ENCODE data around the gene SEMA3G.

The SEMA3G gene

DNA sequence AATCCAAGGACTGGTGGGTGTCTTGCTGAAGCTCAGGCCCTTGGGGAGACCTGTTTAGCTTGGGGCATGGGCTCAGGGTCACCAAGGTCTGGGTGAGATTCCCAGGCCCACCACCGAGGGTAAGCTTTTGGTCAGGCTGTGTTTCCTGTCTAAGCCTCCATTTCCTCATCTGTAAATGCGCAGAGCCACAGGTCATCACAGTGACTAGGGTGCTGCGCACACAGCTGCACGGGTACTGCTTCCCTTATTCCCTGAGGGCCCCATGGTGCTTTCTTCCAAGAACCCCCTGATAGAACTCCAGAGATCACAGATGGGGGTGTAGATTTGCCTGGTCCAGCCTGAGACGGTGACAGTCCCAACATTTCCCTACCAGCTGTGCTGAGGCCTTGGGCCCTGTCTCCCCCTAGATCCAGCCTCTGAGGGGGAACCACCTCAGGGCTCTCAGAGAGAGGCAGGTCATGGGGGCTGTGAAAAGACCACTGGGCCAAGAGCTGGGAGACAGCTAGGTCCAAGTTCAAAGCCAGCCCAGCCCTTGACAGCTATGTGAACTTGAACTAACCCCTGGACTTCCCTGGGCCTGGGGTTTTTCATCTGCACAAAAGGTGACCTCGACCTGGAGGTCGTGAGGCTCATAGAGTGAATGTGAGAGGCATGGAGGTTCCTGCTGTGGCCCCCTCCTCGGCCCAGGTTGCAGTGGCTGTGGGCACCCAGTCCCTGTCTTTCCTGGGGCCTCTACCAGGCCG is 60.7 kb downstream of the SEMA3G start:
- Histone ChIP-seq H3K36me3 (ENCODE audit: insufficient read depth, low read length) (no peaks in the 10 kb centered on the region), H3K9ac (ENCODE audit: low read length) (no peak overlapping the region), H3K4me1 (ENCODE audit: insufficient read depth, low read length) (no peaks in the 10 kb centered on the region), H3K27me3 (ENCODE audit: control insufficient read depth in 1 of 2, insufficient read depth in 2 of 2, low read length in 2 of 2) (no peaks in the 10 kb centered on the region), H3K27ac (ENCODE audit: low read depth, low read length) (no peak overlapping the region), H3K9me3 (ENCODE audit: low read length) (no peaks in the 10 kb centered on the region), H3K4me3 (ENCODE audit: low read depth in 1 of 2, low read length in 2 of 2) (no peak overlapping the region)

DNA sequence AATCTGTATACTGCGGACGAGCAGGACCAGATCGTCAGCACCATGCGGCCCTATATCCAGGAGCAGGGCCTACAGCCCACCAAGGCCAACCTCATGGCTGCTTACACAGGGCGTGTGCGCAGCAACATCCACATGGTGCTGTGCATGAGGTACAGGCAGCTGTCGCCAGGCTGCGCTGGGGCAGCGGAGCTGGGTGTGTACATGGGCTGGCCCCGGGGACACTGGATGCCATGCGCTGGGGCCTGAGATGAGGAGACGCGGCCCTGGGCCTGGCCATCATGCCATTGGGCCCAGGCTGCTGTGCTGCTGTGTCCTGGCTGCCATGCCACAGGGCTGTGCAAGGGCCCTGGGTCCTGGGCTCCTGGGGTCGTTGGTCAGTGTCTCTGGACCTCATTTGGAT is 61.5 kb downstream of the SEMA3G start:
- Histone ChIP-seq H3K4me1 (ENCODE audit: insufficient read depth, low read length) (no peaks in the 10 kb centered on the region), H3K27ac (ENCODE audit: low read depth, low read length) (no peak overlapping the region), H3K4me3 (ENCODE audit: low read depth in 1 of 2, low read length in 2 of 2) (no peak overlapping the region), H3K36me3 (ENCODE audit: insufficient read depth, low read length) (no peaks in the 10 kb centered on the region), H3K27me3 (ENCODE audit: control insufficient read depth in 1 of 2, insufficient read depth in 2 of 2, low read length in 2 of 2) (no peaks in the 10 kb centered on the region), H3K9ac (ENCODE audit: low read length) (no peak overlapping the region), H3K9me3 (ENCODE audit: low read length) (no peaks in the 10 kb centered on the region)

All from muscle layer of colon (tissue), 2 donors.